ENCODE data around the gene HDAC8. TPM values are rescaled to one million over a fixed set of nuclear protein-coding genes. Genes with fewer than 3 reads are reported as not detected.

Gene HDAC8
- total RNA-seq, 1 experiment from 2014 or later: 21.4 TPM

DNA sequence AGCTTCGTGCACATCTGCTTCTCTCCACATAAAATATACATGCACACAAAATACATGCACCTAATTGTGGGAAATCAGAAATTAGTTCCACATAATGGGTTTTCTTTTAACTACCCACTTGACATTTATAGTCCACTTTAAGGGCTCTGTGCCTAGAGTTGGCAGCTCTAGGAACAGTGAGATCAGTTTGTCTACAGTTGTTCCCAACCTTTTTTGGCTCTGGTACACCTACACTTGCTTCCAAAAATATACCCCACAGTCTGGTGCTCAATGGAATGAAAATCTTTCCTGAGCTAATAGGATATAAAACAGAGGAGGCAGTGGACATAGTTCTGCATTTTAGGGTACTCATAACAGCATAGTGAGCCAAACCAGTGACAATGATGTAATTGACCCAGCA lies 36.1 kb downstream of the HDAC8 start:
- Histone ChIP-seq H2BK20ac (ENCODE audit: low read depth, low read length, poor library complexity, severe bottlenecking) (no peak overlapping the region), H3K27ac (ENCODE audit: insufficient read length, low read depth, low read length) (no peak overlapping the region), H2BK120ac (ENCODE audit: low read depth, low read length, poor library complexity, severe bottlenecking) (no peak overlapping the region), H3K56ac (ENCODE audit: insufficient read length, low read depth, low read length) (no peak overlapping the region), H3K27me3 (ENCODE audit: insufficient read depth, low read length) (no peaks in the 10 kb centered on the region), H3K14ac (ENCODE audit: insufficient read depth, low read length) (no peak overlapping the region), H3K4me1 (ENCODE audit: insufficient read depth, low read length) (no peaks in the 10 kb centered on the region), H3K9ac (ENCODE audit: extremely low read depth, insufficient read length, low read length) (no peak overlapping the region), H2AK5ac (ENCODE audit: insufficient read length, low read length) (no peak overlapping the region), H2AFZ (ENCODE audit: low read length) (no peak overlapping the region), H2BK12ac (ENCODE audit: insufficient read length, low read depth, low read length) (no peak overlapping the region), H3K18ac (ENCODE audit: insufficient read length, low read depth, low read length) (no peak overlapping the region), H3K9me3 (ENCODE audit: control insufficient read depth, low read depth, low read length) (peaks cover 5% of the 10 kb centered on the region), H4K8ac (replicated peaks; ENCODE audit: insufficient read length, low read depth, low read length) (no peak overlapping the region), H3K4ac (ENCODE audit: low read depth, low read length) (no peak overlapping the region), H4K5ac (ENCODE audit: insufficient read length, low read depth, low read length) (no peak overlapping the region), H2BK5ac (ENCODE audit: insufficient read length, low read length) (no peak overlapping the region), H4K91ac (ENCODE audit: insufficient read length, low read depth, low read length) (no peak overlapping the region), H4K20me1 (ENCODE audit: control insufficient read depth, insufficient read depth, insufficient read length) (no peaks in the 10 kb centered on the region), H3K4me2 (ENCODE audit: insufficient read depth, insufficient read length, low read length) (no peak overlapping the region), H3K23ac (ENCODE audit: insufficient read length, low read depth, low read length) (no peak overlapping the region), H2BK15ac (ENCODE audit: low read depth, low read length) (no peak overlapping the region), H3K23me2 (ENCODE audit: insufficient read length, low read depth, low read length, poor library complexity, severe bottlenecking) (no peaks in the 10 kb centered on the region), H3K79me2 (ENCODE audit: insufficient read depth, low read length) (no peaks in the 10 kb centered on the region), H3K79me1 (ENCODE audit: insufficient read depth, low read depth, low read length, poor library complexity, severe bottlenecking) (no peaks in the 10 kb centered on the region), H3T11ph (ENCODE audit: low read length) (no peak overlapping the region)
- Mint-ChIP-seq H3K36me3 (ENCODE audit: insufficient read depth in 1 of 3, low read depth in 3 of 3) (peaks cover 0 to 4% (median 2%) of the 10 kb centered on the region in 3 experiments; a peak in 2 of 7 replicates), H3K27me3 (ENCODE audit: low read depth) (no peaks in the 10 kb centered on the region), H3K9me3 (peaks cover 46 to 54% of the 10 kb centered on the region in 2 experiments), H3K27ac (no peak overlapping the region), H3K4me3 (no peak overlapping the region), H3K4me1 (no peaks in the 10 kb centered on the region)
- no peak for DNase-seq
- TF ChIP-seq, protein P1, sequence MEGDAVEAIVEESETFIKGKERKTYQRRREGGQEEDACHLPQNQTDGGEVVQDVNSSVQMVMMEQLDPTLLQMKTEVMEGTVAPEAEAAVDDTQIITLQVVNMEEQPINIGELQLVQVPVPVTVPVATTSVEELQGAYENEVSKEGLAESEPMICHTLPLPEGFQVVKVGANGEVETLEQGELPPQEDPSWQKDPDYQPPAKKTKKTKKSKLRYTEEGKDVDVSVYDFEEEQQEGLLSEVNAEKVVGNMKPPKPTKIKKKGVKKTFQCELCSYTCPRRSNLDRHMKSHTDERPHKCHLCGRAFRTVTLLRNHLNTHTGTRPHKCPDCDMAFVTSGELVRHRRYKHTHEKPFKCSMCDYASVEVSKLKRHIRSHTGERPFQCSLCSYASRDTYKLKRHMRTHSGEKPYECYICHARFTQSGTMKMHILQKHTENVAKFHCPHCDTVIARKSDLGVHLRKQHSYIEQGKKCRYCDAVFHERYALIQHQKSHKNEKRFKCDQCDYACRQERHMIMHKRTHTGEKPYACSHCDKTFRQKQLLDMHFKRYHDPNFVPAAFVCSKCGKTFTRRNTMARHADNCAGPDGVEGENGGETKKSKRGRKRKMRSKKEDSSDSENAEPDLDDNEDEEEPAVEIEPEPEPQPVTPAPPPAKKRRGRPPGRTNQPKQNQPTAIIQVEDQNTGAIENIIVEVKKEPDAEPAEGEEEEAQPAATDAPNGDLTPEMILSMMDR (conservative IDR thresholded peaks at IDR 0.05): no peak
- no CpG with 5 or more reads among the region's 1 CpG for WGBS (ENCODE audit: extremely low coverage, insufficient read length, low lambda C conversion rate)
